Fibroblast of villous mesenchyme (primary cell): ENCODE results near the gene CYP4F8. TPM values are rescaled to one million over a fixed set of nuclear protein-coding genes. Genes with fewer than 3 reads are reported as not detected.

Experiments used
- DNase-seq: peaks from one replicate; pipeline ENCODE4 v3.0.0-alpha.2; 2010; ENCODE audit warnings: low read depth
- H3K4me3 ChIP-seq: 2 replicates; pipeline ENCODE4 v1.5.1; 2011; ENCODE audit warnings: low read depth, mild to moderate bottlenecking, low read length
- total RNA-seq: library from RNA; depleted of rRNA; stranded (reverse); fragments of >200 nt; gene quantifications from 2 replicates; pipeline ENCODE4 v1.2.3, GENCODE V29; 2012
- TF ChIP-seq, protein P1 (sequence below): IDR thresholded peaks from 2 replicates; pipeline ENCODE4 v1.5.1; 2012; ENCODE audit warnings: low read depth, mild to moderate bottlenecking, low read length; ENCODE audit not compliant: insufficient read depth

Gene CYP4F8
- total RNA-seq, 1 donor: not detected

DNA sequence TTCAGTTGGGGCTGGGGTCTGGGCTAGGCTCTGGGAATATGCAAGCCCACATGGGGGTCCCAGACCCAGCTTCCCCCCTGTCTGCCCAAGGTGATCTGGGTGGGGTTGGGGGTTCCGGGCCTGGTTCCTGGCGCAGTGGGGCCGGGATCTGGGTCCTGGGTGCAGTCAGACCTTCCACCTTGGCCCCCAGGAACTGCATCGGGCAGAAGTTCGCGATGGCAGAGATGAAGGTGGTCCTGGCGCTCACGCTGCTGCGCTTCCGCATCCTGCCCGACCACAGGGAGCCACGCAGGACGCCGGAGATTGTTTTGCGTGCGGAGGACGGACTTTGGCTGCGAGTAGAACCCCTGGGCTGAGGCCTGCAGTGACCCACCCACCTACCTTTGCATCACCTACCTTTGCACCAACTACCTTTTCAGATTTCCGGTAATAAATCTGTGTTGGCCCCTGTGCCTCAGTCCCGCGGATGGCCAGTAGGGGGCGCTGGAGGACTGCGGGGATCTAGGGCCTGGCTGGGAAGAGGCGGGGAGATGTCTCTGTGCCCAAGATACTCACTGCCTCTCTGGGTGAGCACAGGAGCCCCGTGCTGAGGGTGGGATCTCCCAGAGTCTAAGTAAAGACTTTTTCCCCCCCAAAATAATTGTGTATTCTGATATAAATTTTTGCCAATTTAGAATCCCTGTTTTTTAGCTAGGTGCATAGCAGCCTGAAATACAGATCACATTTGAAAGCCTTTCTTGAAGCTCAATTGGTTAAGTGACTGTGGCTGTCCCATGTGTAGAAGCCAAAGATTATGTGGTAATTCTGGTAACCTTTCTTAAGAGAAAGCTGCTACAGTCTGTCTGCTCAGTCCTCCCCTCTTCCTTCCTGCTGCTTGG, 14.2 kb downstream of the CYP4F8 start:
- TF ChIP-seq, protein P1, sequence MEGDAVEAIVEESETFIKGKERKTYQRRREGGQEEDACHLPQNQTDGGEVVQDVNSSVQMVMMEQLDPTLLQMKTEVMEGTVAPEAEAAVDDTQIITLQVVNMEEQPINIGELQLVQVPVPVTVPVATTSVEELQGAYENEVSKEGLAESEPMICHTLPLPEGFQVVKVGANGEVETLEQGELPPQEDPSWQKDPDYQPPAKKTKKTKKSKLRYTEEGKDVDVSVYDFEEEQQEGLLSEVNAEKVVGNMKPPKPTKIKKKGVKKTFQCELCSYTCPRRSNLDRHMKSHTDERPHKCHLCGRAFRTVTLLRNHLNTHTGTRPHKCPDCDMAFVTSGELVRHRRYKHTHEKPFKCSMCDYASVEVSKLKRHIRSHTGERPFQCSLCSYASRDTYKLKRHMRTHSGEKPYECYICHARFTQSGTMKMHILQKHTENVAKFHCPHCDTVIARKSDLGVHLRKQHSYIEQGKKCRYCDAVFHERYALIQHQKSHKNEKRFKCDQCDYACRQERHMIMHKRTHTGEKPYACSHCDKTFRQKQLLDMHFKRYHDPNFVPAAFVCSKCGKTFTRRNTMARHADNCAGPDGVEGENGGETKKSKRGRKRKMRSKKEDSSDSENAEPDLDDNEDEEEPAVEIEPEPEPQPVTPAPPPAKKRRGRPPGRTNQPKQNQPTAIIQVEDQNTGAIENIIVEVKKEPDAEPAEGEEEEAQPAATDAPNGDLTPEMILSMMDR: peak; percentile 85
- peak; percentile 47 for DNase-seq
- H3K4me3 ChIP-seq: no peak overlapping the region

DNA sequence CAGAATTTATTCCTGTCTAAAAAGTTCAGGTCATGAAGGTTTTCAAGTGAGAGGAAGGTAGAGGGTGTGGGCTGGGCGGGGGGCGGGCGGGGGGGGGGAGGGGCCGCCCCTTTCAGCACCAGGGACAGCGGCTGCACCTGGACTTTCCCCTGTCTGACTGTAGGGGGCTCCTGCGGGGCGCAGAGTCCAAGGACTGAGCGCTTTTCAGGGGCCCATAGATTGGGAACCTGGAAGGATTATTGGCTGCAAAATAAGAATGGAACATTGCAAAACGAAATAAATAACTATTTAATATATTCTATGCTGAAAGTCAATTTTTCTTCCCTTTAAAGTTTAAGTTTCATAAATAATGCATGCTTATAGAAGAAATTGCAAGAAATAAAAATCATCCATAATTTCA, 16.8 kb downstream of the CYP4F8 start:
- TF ChIP-seq, protein P1: no peak
- H3K4me3 ChIP-seq: no peak overlapping the region
- DNase-seq: no peak

DNA sequence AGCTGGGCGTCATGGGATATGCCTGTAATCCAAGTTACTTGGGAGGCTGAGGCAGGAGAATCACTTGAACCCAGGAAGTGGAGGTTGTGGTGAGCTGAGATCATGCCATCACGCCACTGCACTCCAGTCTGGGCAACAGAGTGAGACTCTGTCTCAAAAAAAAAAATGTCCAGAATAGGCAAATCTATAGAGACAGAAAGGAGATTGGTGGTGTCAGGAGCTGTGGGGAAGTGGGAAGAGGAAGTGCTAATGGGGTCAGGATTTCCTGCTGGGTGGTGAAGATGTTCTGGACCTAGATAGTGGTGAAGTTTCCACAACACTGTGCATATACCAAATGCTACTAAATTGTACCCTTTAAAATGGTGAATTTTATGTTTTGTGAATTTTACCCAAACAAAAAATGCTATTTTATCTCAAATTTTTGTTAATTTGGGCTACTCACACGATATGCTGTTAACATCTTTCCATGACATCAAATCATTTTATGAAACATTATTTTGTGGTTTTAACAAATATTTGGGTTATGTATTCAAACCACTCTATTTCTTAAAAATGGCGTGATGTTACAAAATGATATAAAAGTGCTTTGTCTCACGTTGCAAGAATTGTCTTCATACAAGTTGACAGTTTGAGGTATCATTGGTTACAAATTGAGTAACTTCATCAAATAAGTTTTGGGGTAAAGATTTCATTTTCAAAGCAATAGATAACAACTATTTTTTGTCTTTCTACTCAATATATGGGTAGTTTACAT, 18.2 kb downstream of the CYP4F8 start:
- TF ChIP-seq, protein P1: no peak
- H3K4me3 ChIP-seq: no peak overlapping the region
- DNase-seq: no peak

DNA sequence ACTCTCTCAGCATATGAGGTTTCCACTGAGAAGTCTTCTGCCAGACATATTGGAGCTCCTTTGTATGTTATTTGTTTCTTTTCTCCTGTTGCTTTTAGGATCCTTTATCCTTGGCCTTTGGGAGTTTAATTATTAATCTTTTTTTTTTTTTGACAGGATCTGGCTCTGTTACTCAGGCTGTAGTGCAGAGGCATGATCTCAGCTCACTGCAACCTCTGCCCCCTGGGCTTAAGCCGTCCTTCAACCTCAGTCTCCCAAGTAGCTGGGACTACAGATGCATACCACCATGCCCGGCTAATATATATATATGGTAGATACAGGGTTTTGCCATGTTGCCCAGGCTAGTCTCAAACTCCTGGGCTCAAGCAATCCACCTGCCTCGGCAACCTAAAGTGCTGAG, 19.1 kb downstream of the CYP4F8 start:
- TF ChIP-seq, protein P1: no peak
- no peak overlapping the region for H3K4me3 ChIP-seq
- DNase-seq: no peak

DNA sequence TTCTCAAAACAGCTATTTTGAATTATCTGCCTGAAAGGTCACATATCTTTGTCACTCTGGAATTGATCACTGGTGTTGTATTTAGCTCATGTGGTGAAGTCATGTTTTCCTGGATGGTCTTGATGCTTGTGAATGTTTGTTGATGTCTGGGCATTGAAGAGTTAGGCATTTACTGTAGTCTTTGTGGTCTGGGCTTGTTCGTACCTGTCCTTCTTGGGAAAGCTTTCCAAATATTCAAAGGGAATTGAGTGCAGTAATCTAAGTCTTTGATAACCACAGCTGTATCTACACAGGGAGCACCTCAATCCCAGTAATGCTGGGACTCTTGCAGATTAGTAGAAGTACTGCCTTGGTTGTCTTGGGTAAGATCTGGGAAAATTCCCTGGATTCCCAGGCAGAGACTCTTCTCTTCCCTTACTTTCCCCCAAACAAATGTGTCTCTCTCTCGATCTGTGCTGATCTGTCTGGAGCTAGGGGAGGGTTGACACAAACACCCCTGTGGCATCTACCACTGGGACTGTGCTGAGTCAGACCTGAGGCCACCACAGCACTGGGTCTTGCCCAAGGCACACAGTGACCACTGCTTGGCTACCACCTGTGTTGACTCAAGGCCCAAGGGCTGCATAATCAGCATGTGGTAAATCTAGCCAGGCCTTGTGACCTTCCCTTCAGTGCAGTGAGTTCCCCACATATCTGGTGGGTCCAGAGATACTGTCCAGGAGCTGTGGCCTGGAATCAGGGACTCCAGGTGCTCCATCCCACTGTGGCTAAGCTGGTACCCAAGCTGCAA, 20.2 kb downstream of the CYP4F8 start:
- TF ChIP-seq, protein P1: no peak
- H3K4me3 ChIP-seq: no peak overlapping the region
- no peak for DNase-seq

DNA sequence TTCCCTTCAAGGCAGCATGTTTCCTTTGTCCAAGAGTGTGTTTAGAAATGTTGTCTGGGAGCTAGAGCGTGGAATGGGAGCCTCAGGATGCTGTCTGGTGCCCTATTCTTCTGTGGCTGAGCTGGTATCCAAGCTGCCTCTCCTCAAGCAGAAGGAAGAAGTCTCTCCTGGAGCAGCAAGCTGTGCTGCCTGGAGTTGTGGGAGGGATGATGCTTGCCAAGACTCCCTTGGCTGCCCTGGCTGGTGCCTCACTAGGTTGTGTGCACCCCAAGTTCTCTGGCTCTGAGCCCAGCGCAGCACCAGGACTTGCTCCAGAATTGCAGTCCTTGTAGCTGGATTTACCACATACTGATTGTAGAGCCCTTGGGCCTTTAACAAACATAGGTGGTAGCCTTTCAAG, 21.0 kb downstream of the CYP4F8 start:
- DNase-seq: no peak
- TF ChIP-seq, protein P1: no peak
- H3K4me3 ChIP-seq: no peak overlapping the region
